HG03025 (cell line): ENCODE results near the gene LRRC38.
"Not testable (repeated sequence)": the region's sequence is repeated elsewhere in the genome, so short reads cannot be mapped to it uniquely, and the experiment has no call there.

ENCODE experiments used
- ATAC-seq: cut with Tn5 transposase; IDR thresholded peaks from one replicate; pipeline ENCODE4 v1.9.1; 2021; ENCODE audit warnings: mild to moderate bottlenecking, moderate library complexity; ENCODE audit not compliant: unreplicated experiment, low FRiP score

LRRC38 gene, protein sequence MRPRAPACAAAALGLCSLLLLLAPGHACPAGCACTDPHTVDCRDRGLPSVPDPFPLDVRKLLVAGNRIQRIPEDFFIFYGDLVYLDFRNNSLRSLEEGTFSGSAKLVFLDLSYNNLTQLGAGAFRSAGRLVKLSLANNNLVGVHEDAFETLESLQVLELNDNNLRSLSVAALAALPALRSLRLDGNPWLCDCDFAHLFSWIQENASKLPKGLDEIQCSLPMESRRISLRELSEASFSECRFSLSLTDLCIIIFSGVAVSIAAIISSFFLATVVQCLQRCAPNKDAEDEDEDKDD

DNA sequence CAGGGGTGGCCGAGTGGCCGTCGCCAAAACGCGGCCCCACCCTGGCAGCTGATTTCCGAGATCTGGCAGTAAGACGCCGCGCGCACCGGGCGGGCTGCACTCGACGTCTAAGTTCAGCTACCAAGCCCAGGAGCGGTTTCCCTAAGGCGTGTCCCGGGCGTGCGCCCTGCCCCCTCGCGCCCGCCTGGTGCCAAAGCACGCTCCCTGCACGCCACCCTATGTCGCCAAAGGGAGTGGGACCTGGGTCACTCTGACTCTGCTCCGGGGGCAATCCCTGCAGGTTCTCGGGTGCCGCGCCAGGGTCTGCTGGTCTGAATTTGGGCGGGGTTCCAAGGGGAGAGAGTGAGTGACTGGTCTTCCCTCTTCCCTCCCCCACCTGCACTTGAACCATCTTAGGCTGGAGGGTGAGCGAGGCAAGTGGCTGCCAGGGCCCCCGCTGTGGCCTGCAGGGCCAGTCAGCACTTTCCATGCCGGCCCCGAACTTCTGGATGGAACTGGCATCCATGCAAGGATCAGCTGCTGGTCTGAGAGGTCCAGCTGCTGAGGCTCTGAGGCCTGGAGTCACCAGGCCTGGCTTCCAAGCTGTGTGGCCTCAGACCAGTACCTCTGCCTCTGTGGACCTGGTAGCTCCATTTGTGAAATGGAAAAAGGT lies at the start of gene LRRC38:
TSS of gene LRRC38 (minus strand) at position 109 of the 652 bp plus-strand sequence. CDS start 410 bp downstream, outside the sequence.
- no peak for ATAC-seq

DNA sequence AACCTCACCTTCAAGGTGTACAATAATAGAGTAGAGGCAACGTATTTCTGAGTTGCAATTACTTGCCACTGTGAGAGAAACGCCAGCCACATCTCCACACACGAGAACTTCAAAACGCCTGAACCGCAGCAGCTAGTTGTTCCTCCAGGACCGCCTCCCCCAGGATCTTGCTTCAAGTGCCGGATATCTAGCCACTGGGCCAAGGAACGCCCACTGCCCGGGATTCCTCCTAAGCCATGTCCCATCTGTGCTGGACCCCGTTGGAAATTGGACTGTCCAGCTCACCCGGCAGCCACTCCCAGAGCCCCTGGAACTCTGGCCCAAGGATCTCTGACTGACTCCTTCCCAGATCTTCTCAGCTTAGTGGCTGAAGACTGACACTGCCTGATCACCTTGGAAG lies 49.2 kb upstream of the LRRC38 start:
- ATAC-seq, result not testable (repeated sequence)

DNA sequence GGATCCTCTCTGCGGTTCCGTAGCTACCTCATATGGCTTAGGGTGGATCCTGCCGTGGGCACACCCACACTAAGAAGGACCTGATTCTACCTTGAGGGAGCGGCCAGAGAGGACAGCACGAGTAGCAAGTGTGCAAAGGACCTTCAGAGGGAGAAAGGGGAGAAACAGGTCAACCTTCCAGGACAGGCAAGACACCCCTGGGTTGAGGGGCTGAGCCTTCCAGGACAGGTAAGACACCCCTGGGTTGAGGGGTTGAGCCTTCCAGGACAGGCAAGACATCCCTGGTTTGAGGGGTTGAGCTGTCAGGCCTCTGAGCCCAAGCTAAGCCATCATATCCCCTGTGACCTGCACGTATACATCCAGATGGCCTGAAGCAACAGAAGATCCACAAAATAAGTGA lies 46.7 kb upstream of the LRRC38 start:
- ATAC-seq, result no peak

DNA sequence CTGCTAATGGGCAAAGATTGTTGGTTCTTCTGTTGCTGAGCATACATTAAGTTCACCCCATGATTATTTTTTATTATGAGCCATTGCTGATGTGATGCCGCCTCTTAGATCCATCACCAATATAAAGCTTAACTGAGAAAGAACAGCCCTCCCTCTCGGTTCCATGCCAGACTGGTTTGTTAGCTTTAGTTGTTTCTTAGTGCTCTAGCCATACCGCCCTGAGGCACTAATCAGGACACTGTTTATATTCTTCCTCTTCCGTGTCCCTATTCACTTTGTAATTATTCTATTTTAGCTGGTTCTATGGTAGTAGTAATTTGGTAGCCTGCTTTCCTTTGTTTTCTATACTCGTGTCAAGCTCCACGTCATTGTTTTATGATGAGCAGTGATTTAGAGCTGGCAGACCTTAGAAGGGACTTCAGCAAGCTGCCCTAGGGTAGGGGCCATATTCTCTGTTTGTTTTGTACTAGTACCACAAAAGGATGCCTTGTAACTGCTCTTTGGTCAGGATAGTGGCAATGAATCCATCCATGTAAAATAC lies 42.5 kb upstream of the LRRC38 start:
- ATAC-seq, result no peak

DNA sequence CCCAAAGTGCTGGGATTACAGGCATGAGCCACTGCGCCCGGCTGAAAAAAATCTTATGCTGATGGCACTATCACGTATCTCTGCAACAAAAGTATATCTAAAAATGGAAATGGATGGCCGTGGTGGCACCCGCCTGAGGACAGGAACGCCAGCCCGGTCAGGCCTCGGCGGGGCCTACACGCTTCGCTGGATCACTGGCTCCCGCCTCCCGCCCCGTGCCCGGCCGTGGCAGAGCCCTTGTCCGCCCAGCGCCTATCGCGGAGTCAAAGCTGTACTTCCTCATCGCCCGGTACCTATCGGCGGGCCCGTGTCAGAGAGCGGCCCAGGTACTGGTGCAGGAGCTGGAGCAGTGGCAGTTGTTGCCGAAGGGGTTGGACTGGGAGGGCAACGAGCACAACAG lies 41.0 kb upstream of the LRRC38 start:
- ATAC-seq, result no peak

DNA sequence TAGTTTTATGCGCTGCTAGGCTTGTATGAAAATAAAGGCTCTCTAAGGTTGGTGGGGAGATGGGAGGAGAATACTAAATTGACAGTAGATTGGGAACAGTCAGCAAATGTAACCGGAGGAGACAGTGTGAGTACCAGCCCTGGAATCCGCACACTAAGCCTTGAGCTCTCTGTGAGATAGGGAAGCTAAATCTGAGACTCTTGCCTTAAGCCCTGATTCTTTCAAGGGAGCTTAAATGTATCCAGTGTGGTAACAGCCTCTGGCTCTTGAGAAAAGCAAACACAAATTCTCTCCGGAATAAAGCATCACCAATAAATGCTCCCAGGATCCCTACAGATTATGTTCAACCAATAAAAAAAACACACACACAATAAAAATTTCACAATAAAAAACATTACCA lies 36.9 kb upstream of the LRRC38 start:
- no peak for ATAC-seq

DNA sequence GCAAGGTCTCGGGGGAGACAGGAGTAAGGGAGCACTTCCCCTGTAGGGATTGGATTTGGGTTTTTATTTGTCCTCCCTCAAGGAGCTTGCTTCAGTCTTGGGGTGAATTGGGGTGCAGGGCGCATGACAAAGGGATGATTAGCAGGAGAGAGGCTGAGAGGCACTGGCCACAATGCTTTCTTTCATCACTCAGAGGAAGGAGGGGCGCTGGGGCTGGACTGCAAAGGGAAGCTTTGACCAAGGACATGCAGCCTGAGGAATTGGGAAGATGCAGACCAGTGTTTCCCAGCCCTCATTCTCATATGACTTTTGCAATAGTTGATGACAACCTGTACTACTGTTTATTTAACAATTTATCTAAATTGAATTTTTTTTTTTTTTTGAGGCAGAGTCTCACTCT lies 35.7 kb upstream of the LRRC38 start:
- ATAC-seq, result no peak

DNA sequence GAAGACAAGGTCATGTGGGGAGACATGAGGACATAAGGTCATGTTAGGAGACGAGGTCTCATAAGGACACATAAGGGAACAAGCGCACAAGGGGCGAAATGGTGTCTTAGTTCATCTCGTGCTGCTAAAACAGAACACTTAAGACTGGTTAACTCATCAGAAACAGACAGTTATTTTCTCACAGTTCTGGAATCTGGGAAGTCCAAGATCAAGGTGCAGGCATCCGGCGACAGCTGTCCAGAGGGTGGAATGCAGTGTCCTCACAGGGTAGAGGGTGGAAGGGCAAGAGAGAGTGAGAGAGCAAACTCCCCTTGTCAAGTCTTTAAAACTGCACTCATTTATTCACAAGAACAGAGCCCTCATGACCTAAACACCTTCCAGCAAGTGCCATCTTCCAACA lies 35.2 kb upstream of the LRRC38 start:
- no peak for ATAC-seq

DNA sequence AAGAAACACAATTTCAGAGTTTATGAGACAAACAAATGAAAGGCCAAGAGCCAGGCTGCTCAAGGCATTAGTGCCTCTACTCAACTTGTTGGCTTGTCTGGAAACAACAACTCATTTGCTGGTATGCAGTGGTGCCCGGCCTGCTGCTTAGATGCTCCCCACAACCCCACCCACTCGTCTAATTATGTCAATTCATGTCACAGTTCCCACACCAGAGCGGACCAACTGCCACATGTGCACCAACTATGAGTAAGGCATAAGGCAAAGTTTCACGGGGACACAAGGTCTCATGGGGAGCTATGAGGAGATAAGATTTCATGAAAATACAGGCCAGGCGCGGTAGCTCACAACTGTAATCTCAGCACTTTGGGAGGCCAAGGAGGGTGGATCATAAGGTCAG lies 34.5 kb upstream of the LRRC38 start:
- no peak for ATAC-seq

DNA sequence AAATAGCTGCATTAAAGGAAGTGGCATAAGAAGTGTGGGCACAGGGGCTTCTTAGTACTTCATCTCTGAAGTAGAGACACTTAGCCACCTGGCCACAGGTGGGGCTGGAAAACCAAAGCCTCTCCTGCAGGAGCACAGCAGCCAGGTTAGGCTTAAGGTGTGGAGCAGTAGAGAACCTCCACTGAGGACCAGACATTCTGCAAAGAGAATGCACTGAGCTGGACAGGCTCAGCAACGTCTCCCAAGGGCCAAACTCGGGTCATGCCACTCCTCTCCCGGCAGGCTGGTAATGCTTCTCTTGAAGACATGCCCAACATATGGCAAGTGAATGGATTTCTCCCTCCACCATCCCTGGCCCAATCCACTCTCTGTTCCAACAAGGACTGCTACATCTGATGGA lies 33.0 kb upstream of the LRRC38 start:
- no peak for ATAC-seq

DNA sequence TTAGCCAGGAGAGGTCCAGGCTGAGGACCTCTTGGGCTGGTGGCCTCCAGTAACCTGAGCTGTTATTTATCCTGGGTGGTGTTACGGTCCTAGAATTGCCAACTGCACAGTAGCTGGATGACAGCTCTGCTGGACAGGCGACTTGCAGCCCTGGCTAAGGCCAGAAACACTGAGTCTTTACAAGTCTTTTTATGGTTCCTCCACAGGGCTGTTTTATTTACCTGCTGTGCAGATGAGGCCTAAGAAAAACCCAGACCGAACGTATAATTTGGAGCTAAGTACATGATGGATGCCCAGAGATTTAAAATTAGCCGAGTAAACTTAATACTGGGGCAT lies 30.4 kb upstream of the LRRC38 start:
- ATAC-seq, result no peak

DNA sequence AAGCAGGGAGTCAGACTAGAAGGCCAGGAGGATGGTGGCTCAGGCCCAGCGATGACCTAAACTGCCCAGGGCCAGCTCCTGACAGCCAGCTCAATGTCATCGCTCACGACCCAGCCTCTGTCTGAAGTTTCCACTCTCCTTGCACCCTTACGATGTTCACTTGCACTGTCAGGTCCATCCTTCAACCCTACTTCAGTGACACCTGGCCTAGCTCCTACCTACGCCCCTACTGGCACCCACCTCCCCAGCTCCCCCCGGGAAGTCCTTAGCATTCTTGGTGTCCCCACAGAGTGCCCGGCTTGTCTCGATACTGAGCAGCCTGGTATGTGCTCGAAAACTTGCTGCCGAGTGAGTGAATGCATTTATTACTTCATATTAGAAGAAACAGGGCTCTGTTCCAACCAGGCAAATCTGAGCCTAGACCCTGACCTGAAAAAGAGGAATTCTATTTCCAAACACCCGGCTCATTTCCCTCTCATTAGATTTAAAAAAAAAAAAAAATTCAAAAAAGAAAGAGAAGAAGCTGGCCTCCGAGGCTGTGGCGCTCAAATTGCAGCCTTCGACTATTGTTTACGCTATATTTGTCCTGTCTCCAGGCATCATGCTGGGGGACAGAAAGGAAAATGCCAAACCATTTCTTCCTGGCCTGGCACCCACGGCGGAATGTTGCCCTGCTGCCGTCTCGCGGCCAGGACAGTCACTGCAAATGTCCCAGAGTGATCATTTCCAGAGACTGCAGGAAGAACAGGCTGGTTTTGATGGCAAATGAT lies 29.8 kb upstream of the LRRC38 start:
- ATAC-seq, result no peak

DNA sequence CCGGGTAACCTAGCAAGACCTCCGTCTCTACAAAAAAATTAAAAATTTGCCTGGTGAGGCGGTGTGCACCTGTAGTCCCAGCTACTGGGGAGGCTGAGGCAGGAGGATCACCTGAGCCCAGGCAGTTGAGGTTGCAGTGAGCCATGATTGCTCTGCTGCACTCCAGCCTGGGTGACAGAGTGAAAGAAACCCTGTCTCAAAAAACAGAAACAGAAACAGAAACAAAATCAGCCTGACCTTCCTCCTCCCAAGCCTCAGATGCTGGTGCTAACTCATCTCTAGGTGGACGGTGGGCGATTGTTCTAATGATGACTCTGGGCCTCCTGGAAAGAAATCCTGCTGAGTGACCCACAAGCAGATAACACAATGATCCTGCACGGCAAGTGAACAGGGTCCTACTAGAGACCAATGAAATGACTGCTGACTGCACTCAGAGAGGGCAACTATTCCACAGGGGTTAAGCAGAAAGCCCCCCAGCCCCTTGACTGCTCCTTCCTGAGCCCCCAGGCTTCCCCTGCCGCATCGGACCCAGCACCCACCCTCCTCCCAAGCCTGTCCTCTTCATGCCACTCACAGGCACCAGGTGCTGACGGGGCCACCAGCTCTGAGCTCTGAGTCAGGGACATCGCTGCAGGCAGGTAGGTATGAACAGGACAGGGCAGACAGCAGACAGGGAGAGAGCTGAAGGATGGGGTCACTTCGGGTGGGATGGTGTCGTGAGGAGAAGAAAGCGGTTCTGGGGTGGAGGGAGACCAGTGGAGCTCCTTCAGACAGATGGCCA lies 27.8 kb upstream of the LRRC38 start:
- no peak for ATAC-seq

DNA sequence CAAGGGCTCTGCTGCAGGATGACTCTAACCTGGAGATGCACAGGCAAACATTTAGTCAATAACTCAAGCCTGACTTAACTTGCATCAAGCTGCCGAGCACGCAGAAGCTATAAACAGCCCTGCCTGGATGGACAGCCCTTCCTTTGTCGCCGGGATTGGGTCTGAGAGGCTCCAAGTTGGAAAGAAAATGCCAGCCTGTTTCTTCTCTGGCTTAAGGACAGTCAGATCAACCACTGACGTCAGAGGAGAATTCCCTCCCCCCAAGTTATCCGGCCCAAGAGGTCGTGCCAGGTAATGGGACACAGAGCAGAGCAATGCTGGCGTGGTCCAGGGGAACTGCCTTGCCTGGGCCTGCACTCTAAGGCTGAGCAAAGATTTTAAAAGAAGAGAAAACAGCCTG lies 27.1 kb upstream of the LRRC38 start:
- ATAC-seq, result no peak

DNA sequence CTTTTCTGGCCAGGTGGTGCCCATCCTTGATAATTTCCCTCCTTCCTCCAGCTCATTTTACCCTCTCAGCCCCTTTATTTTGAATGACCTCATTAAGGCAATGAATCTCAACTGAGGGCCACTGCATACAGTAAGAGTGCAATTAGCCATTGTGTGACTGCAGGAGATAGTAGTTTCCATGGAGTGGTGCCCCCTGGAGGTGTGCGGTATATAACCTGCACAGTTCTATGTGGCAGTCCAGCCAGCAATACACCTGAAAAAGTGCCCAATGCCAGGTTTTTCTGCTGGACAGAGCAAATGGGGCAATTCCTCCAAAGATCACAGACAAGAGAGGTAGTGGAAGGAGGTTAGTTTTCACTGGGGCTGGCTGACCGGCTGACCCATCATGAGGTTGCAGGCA lies 25.9 kb upstream of the LRRC38 start:
- ATAC-seq, result no peak

DNA sequence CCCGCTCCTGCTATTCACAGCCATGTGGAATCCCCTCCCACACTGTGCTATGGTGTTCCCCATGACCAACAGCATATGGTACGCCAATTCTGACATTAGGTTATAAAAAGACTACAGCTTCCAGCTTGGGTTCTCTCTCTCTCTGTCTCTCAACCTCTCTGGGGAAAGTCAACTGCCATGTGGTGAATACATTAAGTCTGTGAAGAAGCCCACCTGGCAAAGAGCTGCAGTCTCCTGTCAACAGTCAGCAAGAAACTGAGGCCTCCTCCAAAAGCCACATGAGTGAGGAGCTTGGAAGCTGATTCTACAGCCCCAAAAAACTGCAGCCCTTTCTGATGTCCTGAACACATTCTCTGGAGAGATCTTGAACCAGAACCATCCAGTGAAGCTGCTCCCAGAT lies 25.0 kb upstream of the LRRC38 start:
- no peak for ATAC-seq

DNA sequence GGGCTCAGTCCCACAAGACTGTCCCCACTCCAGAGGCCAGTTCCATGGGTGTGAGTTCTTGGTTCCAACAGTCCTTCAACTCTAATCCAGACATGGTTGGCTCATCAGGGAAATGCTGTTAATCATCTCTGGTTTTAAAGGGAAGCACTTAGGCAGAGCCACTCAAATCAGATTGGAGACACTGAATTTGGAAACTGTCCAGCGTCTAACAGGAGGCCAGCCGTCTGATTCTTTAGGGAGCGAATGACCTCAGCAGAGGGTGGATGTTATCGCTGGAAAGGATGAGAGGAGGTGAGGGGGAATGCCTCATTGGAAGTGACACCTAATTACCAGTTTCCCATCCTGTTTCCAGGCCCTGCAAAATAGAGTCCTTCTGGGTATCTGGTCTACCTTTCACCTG lies 22.8 kb upstream of the LRRC38 start:
- no peak for ATAC-seq

DNA sequence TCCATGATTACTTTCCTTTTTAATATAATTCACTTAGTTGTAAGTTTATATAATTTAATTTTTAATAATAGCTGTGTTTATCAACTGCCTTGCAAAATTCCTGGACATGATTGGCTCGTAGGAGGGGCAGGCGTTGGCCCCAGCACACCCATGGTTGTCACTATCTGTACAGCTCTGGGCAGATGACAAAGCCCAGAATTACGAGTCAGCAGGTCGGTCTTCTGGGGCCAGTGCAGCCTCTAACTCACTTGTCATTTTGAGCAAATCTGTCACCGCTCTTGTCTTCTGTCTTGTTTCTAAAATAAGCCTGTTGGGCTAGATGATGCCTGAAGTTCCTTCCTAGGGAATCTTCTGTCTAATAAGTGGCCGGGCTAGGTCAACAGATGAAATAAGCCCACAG lies 21.4 kb upstream of the LRRC38 start:
- no peak for ATAC-seq

DNA sequence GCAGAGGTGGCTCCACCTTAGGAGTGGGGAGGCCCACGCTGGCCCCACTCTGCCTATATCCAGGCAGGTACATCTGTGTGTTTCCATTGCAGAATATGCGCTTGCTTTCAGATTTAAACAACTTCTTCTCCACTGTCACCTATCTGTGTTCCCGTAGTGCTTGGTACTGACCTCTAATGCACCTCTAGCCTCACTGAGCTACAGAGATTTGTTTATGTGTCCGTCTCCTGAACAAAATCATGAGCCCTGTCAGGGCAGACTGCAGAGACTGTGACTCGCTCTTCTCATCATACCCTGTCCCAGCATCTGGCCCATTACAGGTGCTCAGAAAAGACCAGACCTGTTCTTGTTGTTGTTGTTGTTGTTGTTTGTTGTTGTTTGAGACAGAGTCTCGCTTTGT lies 14.5 kb upstream of the LRRC38 start:
- no peak for ATAC-seq

DNA sequence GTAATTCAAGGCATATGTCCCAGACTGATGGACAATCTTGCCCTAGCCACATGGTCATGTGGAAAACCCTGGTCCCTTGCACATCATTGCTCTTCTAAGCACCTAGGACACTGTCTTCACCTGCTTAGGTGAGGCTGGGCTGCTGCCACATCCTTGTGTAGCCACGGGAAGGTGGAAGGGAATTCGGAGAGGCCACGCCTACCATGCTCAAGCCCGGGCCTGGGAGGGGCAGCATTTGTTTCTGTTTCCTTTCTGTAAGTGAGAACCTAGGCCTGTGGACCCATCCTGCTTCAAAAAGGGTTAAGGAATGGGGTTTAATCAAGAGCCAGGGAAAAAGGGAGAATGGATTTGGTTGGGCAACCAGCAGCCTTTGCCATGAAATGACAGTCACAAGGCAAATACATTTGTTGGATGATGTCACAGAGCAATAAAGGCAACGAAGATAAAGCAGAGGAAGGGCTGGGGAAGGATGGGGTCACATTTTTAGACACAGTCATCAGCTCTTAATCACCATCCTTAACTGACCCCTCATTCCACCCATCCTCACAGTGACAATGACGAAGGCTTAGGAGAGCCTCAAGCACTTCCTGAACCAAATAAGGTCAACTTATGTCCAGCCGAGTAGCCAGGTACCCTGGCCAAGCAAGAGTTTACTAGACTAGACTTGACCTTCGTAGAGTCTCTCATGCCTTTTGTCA lies 10.1 kb upstream of the LRRC38 start:
- ATAC-seq, result no peak
